ENCODE measurements around the gene RIPOR3.

RIPOR3 gene, protein sequence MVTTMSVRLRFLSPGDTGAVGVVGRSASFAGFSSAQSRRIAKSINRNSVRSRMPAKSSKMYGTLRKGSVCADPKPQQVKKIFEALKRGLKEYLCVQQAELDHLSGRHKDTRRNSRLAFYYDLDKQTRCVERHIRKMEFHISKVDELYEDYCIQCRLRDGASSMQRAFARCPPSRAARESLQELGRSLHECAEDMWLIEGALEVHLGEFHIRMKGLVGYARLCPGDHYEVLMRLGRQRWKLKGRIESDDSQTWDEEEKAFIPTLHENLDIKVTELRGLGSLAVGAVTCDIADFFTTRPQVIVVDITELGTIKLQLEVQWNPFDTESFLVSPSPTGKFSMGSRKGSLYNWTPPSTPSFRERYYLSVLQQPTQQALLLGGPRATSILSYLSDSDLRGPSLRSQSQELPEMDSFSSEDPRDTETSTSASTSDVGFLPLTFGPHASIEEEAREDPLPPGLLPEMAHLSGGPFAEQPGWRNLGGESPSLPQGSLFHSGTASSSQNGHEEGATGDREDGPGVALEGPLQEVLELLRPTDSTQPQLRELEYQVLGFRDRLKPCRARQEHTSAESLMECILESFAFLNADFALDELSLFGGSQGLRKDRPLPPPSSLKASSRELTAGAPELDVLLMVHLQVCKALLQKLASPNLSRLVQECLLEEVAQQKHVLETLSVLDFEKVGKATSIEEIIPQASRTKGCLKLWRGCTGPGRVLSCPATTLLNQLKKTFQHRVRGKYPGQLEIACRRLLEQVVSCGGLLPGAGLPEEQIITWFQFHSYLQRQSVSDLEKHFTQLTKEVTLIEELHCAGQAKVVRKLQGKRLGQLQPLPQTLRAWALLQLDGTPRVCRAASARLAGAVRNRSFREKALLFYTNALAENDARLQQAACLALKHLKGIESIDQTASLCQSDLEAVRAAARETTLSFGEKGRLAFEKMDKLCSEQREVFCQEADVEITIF

GRCh38 chr20:50690650-50691572 lies at the start of gene RIPOR3:
TSS of gene RIPOR3 (minus strand) at chr20:50691542. CDS start at chr20:50691128, 414 bp downstream.
- POLR2A ChIA-PET = no interaction called here
- no peak for DNase-seq (ENCODE audit: extremely low spot score)
- TF ChIP-seq ZNF384 (IDR thresholded peaks at IDR 0.05) (no peak), LEF1 (IDR thresholded peaks at IDR 0.05; ENCODE audit: borderline replicate concordance) (no peak), NFRKB (IDR thresholded peaks at IDR 0.05) (no peak), PKNOX1 (IDR thresholded peaks at IDR 0.05) (no peak), FOXM1 (IDR thresholded peaks at IDR 0.05; ENCODE audit: borderline replicate concordance) (no peak), ARNT (IDR thresholded peaks at IDR 0.05) (no peak), TARDBP (IDR thresholded peaks at IDR 0.05) (no peak), ELF4 (IDR thresholded peaks at IDR 0.05) (no peak), FOXK2 (IDR thresholded peaks at IDR 0.05) (no peak), CTBP1 (IDR thresholded peaks at IDR 0.05; ENCODE audit: borderline replicate concordance) (no peak), FOXA1 (IDR thresholded peaks at IDR 0.05) (no peak), HDGF (IDR thresholded peaks at IDR 0.05; ENCODE audit: borderline replicate concordance) (no peak), BHLHE40 (IDR thresholded peaks at IDR 0.05; ENCODE audit: borderline replicate concordance) (no peak), L3MBTL2 (conservative IDR thresholded peaks at IDR 0.05) (no peak), SUZ12 (IDR thresholded peaks at IDR 0.05) (no peak), SP1 (IDR thresholded peaks at IDR 0.05) (no peak)
- CTCF ChIA-PET = interaction anchor here (0.8 to 0.9 kb wide), 2 partner anchors 22 to 65 kb away, joined by 3 to 4 read pairs; no protein-coding TSS in a partner anchor

GRCh38 chr20:50737352-50737751 lies 46.0 kb upstream of the RIPOR3 start:
- ChIA-PET POLR2A (no interaction called here), CTCF (interaction anchor here (0.6 kb wide), 2 partner anchors 12 to 112 kb away, joined by 3 read pairs; no protein-coding TSS in a partner anchor)
- TF ChIP-seq FOXA1 (IDR thresholded peaks at IDR 0.05) (no peak), FOXM1 (IDR thresholded peaks at IDR 0.05; ENCODE audit: borderline replicate concordance) (no peak), CTBP1 (IDR thresholded peaks at IDR 0.05; ENCODE audit: borderline replicate concordance) (no peak), BHLHE40 (IDR thresholded peaks at IDR 0.05; ENCODE audit: borderline replicate concordance) (no peak), ARNT (IDR thresholded peaks at IDR 0.05) (no peak), ZNF384 (IDR thresholded peaks at IDR 0.05) (no peak)
- DNase-seq (ENCODE audit: extremely low spot score) = no peak

- ChIA-PET POLR2A (no interaction called here), CTCF (no interaction called here)
- no peak for DNase-seq (ENCODE audit: extremely low spot score)
- no peak for TF ChIP-seq ARNT (IDR thresholded peaks at IDR 0.05)
- TF ChIP-seq SP1 (IDR thresholded peaks at IDR 0.05) = no peak
- TF ChIP-seq L3MBTL2 (conservative IDR thresholded peaks at IDR 0.05) = no peak
These were observed 44.5 kb upstream of the RIPOR3 start for GRCh38 chr20:50735813-50736212.

DNA sequence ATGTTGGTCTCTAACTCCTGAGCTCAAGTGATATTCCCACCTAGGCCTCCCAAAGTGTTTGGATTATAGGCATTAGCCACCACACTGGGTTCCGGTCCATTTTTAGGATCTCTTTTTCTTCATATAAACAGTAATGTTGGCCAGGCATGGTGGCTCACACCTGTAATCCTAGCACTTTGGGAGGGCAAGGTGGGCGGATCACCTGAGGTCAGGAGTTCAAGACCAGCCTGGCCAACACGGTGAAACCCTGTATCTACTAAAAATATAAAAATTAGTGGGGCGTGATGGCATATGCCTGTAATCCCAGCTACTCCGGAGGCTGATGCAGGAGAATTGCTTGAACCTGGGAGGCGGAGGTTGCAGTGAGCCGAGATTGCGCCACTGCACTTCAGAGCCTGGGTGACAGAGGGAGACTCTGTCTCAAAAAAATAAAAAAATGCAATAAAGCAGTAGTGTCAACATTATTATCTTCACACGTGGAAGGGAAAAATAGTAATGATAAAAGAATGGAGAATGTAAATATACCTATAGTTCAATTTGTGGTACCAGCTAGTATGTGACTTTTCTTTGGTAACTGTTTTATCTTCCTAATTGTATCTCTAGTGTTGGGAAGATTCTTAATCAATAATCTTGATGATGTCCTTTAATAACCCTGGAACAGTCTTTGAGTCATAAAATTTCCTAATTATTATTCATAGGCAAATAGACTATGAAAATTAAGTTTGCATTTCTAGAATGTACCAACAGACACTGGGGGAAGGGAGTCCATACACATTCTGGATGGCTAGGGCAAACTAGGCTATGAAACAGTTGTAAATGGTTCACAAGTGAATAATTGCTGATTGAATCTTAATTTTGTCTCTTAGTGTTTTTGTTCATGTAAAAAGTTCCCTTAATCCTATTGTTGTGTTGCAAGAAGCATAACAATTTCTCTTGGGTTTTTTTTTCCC lies 43.7 kb upstream of the RIPOR3 start:
- DNase-seq (ENCODE audit: extremely low spot score) = no peak
- TF ChIP-seq FOXA1 (IDR thresholded peaks at IDR 0.05) (no peak), NFRKB (IDR thresholded peaks at IDR 0.05) (no peak), HDGF (IDR thresholded peaks at IDR 0.05; ENCODE audit: borderline replicate concordance) (no peak), FOXK2 (IDR thresholded peaks at IDR 0.05) (no peak), BHLHE40 (IDR thresholded peaks at IDR 0.05; ENCODE audit: borderline replicate concordance) (no peak)
- ChIA-PET CTCF (no interaction called here), POLR2A (no interaction called here)

GRCh38 chr20:50733644-50734349 lies 42.5 kb upstream of the RIPOR3 start:
- ChIA-PET CTCF (interaction anchor here (0.7 to 2.0 kb wide), 2 partner anchors 98 to 160 kb away, joined by 3 to 5 read pairs; no protein-coding TSS in a partner anchor), POLR2A (interaction anchor here (1.1 kb wide), 1 partner anchor 9 kb away, joined by 3 read pairs; no protein-coding TSS in a partner anchor)
- DNase-seq (ENCODE audit: extremely low spot score) = no peak
- TF ChIP-seq ELF4 (IDR thresholded peaks at IDR 0.05) = no peak
- no peak for TF ChIP-seq ZNF384 (IDR thresholded peaks at IDR 0.05)
- TF ChIP-seq PKNOX1 (IDR thresholded peaks at IDR 0.05) = no peak
- TF ChIP-seq SP1 (IDR thresholded peaks at IDR 0.05) = no peak
- no peak for TF ChIP-seq SUZ12 (IDR thresholded peaks at IDR 0.05)

Measured in HEK293T (cell line).